Left cardiac atrium (tissue), 4 donors: ENCODE results near the gene ZNF385A. TPM values are rescaled to one million over a fixed set of nuclear protein-coding genes. Genes with fewer than 3 reads are reported as not detected.

Experiments used
- ATAC-seq, 2 donors: fragments of 200-7000 bp; cut with Tn5 transposase; one replicate each; pipeline ENCODE4 v1.9.1; 2020; ENCODE audit warnings: mild to moderate bottlenecking in 2 of 2, moderate library complexity in 2 of 2
- DNase-seq: peaks from one replicate; pipeline ENCODE4 v3.0.0-alpha.2; 2020
- intact Hi-C, 2 donors: fragments of 100-400 bp; cut with DNase I; formaldehyde crosslinking; loops; one replicate each; pipeline versions ENCODE4 v1.14.1 to v1.15.1; 2022 to 2023
- total RNA-seq, 2 donors: library from RNA; stranded (reverse); fragmentation: NEBNext Ultra II Directional; extraction: Animal tissue kit (Norgen Biotek cat#: 25700); gene quantifications; one replicate each; pipeline ENCODE4 v1.2.1, GENCODE V29; 2021
- donor health status: DM: no; HTN: yes; CAD: no.
- donor health status: DM: no; HTN: yes; CAD: no; lungs with severe emphysema.
- donor health status: DM: yes; HTN: yes; CAD: no.
- donor health status: Dilated cardiomyopathy.

ZNF385A gene
- total RNA-seq, 2 donors from 2014 or later: 20.4 to 24.2 TPM

GRCh38 chr12:54379398-54380201 lies 4.9 kb downstream of the ZNF385A start:
- intact Hi-C loops: no loop called here
- DNase-seq (peak; percentile 93), ATAC-seq (peak; percentile 82 to 88)

DNA sequence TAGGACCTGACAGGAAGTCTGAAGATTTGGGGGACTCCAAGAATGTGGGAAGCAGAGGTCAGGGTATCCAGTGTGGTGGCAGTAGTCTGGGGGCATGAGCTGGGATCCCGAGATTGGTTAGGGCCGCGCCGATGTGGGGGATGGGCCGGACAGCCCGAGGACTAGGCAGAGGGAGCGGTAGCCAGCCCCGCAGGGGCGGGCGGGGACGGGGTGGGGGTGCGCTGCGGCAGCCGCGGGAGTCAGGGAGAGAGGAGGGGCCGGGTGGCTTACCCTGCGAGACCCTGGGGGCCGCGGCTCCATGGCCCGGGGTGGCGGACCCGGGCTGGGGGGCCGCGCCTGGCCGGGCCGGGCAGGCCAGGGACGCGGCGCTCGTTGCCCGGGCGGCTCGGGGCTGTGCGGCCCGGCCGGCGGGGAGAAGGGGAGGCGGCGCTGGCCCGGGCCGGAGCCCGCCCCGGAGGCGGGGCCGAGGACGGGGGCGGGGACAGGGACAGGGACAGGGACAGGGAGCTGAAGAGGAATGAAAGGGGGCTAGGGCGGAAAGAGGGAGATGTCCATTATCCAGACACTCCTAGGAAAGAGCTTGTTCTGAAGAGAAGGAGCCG lies 5.6 kb downstream of the ZNF385A start:
- ATAC-seq (peak; percentile 87 to 91), DNase-seq (peak; percentile 72)
- intact Hi-C loops: no loop called here

GRCh38 chr12:54377797-54378515 lies 6.6 kb downstream of the ZNF385A start:
- DNase-seq (no peak), ATAC-seq (no peak)
- intact Hi-C loops: no loop called here

DNA sequence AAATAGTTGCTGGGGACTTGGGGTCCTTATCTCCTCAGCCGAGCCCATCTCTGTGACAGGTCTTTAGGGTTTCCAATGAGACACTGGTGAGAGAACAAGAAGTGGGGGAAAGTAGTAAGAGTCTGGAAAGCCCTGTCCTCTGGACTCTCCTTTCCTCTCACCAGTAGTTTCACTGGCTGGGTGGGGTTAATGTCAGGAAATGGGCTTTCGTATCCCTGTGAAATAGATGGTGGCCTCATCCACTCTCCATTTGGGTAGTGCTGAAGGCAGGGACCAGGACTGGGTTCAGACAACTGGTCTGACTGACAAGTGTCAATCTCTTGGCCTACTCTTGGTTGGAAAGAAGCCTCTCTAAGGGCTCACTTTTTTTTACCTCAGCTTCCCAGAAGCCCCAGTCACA lies 7.5 kb downstream of the ZNF385A start:
- DNase-seq (no peak), ATAC-seq (no peak)
- intact Hi-C loops: no loop called here

DNA sequence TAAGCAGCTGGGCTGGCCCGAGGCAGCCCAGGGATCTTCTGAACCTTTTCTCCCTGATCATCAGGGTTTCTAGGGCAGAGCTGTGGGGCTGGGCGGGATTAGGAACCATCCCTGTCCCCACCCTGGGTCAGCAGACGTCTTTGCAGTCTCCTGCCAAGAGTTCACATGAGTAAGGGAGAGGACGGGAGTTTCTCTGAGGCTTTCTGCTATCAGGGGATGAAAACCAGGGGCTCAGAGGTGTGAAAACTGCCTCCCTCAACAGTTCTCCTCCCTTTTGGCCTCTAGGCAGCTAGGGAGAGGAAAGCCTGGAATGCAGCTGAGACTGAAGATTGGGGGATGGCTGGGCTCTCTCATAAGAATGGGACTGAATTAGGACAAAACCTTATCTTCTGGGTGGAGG lies 7.9 kb downstream of the ZNF385A start:
- intact Hi-C loops: no loop called here
- DNase-seq: peak; percentile 60
- peak in 1 of 2 donors; percentile 7 for ATAC-seq

GRCh38 chr12:54375259-54375579 lies 9.3 kb downstream of the ZNF385A start:
- intact Hi-C loops: no loop called here
- ATAC-seq (peak in 1 of 2 donors; percentile 14), DNase-seq (no peak)

DNA sequence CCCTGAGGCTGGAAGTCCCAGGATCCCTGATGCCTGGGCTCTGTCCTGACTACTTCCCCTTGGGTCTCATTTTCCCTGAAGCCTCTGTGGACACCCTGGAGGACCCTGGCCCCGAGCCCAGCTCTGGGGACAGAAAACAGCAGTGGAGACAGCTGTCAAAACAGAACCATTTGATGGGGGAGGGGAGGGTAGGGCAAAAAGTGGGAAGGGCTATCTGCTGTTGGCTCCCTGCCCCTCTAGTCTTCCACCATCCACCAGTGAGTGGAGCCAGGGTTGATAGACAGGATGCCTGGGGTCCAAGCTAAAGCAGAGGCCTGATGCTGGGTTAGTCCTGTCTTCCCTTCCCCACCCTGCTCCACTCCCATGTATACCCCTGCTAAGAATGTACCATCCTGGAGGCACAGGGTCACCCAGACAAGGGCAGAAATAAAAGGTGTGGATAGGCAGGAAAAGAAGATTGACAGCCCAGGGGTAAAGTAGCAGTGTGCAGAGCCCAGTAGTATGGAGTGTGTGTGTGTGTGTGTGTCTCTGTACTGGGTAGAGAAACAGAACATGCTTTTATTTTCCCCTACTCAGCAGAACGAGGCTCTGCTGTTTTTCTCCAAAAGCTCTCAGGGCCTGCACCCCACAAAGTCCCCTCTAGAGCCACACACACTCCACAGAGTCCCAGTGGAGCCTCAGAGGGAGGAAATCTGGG lies 9.8 kb downstream of the ZNF385A start:
- intact Hi-C loops: no loop called here
- DNase-seq (peak; percentile 36), ATAC-seq (no peak)

DNA sequence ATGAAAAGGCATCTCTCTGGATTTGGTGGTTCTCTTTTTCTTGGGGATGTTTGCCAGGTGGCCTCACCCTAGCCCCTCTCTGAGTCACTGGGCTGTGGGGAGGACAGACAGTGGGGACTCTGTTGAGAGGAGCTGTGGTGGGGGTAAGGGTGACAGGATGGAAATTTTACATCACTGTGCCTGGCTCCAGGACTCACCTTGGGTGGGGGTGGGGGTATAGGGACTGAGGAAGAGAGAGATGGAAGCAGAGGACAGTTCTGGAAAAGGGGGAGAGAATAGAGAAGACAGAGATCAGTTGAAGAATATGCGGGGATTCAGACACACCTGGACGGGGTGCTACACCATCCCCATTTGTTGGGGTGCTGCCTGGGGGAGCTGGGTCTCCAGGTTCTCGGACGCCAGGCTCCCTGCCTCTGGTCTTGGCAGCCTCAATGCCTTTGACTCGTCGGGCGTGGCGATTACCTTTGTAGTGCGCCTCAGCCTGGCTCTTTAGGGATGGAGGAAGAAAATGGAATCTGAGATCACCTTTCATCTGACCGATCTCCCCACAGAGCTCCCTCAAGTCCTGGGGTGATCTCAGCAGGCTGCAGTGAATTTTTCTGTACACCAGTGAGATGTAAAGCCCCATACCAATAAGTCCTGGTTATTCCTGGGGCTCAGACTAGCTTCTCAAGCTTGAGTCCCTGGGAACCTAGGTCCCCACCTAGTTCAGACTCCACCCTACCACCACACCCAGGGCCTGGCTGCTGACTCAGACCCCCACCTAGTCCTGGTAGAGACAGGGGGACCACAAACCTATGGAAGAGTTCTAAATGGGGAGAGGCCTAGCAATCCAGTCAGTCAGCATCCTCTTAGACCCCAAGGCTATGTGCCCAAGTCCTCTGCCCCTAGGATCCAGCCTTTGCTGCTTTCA lies 10.6 kb downstream of the ZNF385A start:
- ATAC-seq (no peak), DNase-seq (peak; percentile 41)
- intact Hi-C loops: no loop called here

- intact Hi-C loops: no loop called here
- ATAC-seq: no peak
Measured at GRCh38 chr12:54372113-54372806, 12.3 kb downstream of the ZNF385A start.

GRCh38 chr12:54371328-54372112 lies 13.0 kb downstream of the ZNF385A start:
- peak; percentile 82 for DNase-seq
- peak; percentile 2 to 4 for ATAC-seq
- intact Hi-C loops: no loop called here

More at GRCh38 chr12:54372113-54372806, 12.3 kb downstream of the ZNF385A start:
- peak; percentile 43 for DNase-seq

GRCh38 chr12:54370171-54370730 lies 14.3 kb downstream of the ZNF385A start:
- ATAC-seq (peak; percentile 68 to 76), DNase-seq (peak; percentile 85)
- intact Hi-C loops: no loop called here

GRCh38 chr12:54369597-54370131 lies 14.9 kb downstream of the ZNF385A start:
- intact Hi-C loops: loop anchor here (10.0 kb wide), 2 partner anchors 75 to 115 kb away; no protein-coding TSS in a partner anchor
- no peak for DNase-seq

GRCh38 chr12:54368709-54369596 lies 15.6 kb downstream of the ZNF385A start:
- ATAC-seq (peak; percentile 75 to 76), DNase-seq (peak; percentile 91)
- intact Hi-C loops: loop anchor here (10.0 kb wide), 2 partner anchors 74 to 114 kb away; no protein-coding TSS in a partner anchor

More at GRCh38 chr12:54369597-54370131, 14.9 kb downstream of the ZNF385A start:
- peak; percentile 4 to 5 for ATAC-seq

GRCh38 chr12:54368025-54368708 lies 16.4 kb downstream of the ZNF385A start:
- DNase-seq: no peak
- no peak for ATAC-seq
- intact Hi-C loops: loop anchor here (10.0 kb wide), 2 partner anchors 73 to 113 kb away; no protein-coding TSS in a partner anchor

- no peak for DNase-seq
- intact Hi-C loops: loop anchor here (5.0 to 10.0 kb wide), 3 partner anchors 70 to 147 kb away; no protein-coding TSS in a partner anchor
- ATAC-seq: no peak
Measured at GRCh38 chr12:54364413-54364812, 20.1 kb downstream of the ZNF385A start, which contains the start of gene GPR84. TSS of gene GPR84 (minus strand) at chr12:54364486. CDS start at chr12:54363851, 635 bp downstream.
